ENCODE measurements around the gene SUSD4.

GRCh38 chr1:223355699-223356098, 8.3 kb downstream of the SUSD4 start:
- TF ChIP-seq CTCF (conservative IDR thresholded peaks at IDR 0.05) (no peak), EZH2 (IDR thresholded peaks at IDR 0.05; ENCODE audit: low read depth) (no peak)

Data from PC-9 (cell line).